Left hindlimb (tissue), 1 donor: ENCODE data around the gene SLC20A1.
"Not testable (repeated sequence)": the region's sequence is repeated elsewhere in the genome, so short reads cannot be mapped to it uniquely, and the experiment has no call there.

Source experiments
- DNase-seq: peaks from one replicate; pipeline ENCODE4 v3.0.0-alpha.2; 2018

Gene SLC20A1

DNA sequence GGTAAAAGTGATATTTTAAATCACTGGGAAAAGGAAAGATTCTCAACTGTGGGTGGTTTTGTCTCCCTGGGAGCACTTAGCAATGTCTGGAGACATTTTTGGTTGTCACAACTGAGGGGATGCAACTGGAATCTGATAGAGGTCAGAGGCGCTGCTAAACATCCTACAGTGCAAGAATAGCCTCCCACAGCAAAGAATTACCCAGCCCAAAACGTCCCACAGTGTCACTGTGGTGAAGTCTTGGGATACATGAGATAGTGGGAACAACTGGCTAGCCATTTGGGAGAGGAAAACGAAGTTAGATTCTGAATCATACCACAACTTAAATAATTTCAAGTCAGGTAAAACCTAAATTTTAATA lies 38.7 kb downstream of the SLC20A1 start:
- DNase-seq = no peak

DNA sequence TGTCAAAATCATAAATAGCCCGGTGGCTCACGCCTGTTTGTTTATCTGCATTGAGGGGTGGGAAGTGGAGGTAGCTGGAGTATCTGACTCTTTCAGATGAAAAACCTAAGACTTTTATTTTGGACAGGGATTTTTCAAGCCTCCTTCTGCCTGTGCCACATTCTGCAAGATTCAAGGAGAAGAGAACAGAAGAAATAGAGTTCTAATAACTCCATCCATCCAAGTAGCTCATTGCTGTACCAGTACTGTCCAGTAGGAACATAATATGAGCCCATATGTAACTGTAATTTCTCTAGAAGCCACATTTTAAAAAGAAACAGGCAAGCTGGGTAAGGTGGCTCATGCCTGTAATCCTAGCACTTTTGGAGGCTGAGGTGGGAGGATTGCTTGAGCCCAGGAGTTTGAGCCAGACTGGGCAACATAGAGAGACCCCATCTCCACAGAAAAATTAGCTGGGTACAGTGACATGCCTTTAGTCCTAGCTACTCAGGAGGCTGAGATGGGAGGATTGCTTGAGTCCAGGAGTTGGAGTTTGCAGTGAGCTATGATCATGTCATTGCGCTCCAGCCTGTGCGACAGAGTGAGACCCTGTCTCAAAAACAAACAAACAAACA lies 39.6 kb downstream of the SLC20A1 start:
- no peak for DNase-seq

DNA sequence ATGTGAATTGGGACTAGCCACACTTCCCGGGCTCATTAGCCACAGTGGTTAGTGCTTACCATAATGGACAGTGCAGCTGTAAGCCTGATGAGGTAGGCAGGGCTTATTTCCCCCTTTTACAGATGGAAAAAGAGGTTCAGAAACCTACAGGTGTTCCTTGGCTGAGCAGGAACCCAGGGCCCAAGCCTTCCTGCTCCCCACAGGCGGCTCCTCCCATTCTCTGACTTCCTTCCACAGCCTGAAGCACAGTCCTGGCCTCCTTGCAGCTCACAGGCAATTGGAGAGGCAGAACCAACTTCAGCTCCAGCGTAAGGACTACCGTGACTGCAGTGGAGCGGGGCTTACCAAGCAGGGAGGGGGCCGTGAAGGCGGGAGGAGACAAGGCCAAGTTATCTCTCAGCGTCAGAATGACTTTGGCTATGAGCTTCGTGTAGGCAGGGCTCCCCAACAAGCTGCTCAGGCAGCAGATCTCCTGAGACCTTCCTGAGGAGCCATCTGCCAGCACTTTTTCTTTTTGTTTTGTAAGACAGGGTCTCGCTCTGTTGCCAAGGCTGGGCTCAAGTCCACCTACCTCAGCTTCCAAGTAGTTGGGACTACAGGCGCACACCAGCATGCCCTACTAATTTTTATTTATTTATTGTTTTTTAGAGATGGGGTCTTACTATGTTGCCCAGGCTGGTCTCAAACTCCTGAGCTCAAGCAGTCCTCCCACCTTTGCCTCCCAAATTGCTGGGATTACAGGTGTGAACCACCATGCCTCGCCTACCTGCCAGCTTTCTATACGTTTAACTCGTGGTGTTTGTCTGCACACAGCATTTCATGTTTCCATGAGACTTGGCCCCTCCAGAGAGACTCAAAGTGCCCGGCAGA lies 40.8 kb downstream of the SLC20A1 start:
- DNase-seq = no peak

DNA sequence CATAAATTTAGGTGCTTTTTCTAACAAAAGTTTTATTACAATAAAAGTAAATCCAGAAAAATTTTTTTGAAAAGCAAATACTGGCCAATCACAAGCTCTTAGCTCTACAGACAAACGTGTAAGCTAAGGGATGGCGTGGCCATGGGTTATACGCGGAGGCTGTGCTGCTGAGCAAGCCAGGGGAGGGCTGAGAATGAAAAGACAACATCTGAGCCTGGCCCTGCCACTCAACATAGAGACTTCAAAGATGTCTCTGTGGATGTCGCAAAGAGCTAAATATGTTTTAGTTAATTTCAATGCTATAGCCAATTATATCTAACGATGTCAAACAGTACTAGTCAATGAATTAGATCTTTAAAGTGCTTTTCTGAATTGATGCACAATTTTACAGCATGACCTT lies 41.8 kb downstream of the SLC20A1 start:
- no peak for DNase-seq

DNA sequence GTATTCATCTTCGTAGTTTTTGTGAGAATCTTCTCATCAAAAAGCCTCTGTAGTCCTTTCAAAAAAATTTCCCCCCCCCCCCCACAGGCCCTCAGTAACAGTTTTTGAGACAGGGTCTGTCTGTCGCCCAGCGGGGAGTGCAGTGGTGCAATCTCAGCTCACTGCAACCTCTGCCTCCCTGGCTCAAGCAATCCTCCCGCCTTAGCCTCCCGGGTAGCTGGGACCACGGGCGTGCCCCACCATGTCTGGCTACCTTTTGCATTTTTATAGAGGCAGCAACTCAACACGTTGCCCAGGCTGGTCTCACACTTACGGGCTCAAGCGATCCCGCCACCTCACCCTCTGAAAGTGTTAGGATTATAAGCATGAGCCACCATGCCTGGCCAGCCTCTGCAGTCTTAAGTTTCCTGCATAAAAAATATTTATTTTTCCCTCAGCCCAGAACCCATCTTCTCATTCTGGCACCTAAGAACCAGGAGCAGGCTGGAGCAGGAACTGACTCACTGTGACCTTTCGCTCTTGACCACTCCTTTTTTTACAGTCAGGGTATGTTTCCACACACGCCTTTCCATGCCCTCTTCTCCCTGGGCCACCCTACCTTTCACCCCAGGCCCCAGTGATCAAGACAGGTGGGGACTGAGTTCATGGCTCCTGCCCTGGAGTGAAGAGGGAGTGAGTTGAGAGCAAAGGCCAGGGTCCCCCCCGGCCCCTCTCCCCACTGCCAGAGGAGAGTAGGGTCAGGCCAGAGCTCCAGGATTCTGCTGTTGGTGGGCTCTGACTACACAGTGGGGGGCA lies 42.5 kb downstream of the SLC20A1 start:
- DNase-seq = no peak

DNA sequence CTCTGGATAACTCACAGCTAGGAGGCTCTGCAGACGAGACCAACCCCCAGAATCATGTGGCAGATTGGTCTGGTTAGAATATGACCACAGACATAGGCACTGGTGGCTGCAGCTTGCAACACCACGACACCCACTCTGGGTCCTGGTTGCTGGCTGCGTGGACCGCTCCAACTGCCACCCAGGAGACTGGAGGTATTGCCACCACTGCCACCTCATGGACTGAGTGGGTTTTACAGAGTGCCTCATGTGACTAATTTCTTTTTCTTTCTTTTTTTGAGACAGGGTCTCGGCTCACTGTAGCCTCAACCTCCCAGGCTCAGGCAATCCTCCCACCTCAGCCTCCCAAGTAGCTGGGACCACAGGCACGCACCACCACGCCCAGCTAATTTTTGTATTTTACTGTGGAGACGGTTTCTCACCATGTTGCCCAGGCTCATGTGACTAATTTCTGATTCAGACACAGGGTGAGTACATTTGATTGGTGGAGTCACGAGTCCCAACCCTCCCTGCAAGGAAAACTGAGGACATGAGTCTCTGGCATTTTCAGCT lies 45.2 kb downstream of the SLC20A1 start:
- no peak for DNase-seq

DNA sequence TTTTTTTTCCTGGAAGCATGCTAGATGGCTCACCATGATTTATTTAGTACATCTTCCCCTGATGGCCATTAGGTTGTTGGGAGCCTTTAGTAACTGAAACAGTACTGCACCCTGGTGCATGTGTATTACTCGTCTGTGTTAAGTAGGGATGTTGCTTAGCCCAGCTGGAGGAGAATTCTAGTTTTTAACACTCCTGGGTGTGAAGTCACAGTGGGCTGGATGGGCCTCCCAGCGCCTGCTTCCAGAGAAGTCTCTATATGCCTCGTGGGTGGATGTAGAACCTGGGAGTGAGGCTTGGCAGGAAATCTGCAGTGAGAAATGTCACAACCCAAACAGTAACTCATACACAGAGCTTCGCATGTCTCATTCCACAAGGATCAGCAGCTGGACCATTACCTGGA lies 46.1 kb downstream of the SLC20A1 start:
- no peak for DNase-seq

DNA sequence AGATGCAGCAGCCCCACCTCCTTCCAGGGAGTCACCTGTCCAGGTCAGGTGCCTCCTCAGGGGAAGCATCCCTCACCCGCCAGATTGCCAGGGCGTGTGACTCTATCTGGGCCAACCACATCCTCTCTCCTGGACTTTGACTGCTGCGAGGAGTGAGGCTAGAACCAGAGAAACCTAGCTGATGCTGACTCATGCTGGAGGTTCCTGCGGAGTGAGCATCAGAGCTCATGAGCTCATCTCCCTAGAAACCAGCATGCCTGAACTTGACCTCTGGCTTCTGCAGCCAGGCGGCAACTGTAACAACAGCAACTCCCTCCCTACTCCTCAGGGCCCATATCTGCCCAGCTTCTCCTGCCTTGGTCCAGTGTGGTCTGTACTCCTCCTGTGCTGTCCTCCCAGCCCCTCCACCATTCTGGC lies 46.8 kb downstream of the SLC20A1 start:
- DNase-seq = no peak

DNA sequence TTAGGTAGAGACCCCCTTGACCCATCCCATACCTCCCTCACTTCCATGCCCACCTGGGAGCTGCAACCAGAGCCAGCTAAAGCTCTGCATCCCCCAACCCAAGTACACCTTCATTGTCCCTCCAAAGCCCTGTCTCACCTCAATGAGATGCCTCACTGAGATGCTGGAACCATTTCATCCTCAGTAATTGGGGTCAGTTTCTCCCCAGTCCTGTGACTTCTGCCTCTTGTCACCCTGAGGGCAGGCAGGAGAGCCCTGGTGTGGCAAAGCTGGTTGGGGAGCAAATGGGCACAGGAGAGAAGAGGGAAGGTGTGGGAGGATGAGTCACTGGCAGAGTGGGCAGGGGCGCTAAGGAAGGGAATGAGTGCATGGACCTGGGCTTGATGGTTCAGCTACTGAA lies 47.2 kb downstream of the SLC20A1 start:
- DNase-seq = no peak

DNA sequence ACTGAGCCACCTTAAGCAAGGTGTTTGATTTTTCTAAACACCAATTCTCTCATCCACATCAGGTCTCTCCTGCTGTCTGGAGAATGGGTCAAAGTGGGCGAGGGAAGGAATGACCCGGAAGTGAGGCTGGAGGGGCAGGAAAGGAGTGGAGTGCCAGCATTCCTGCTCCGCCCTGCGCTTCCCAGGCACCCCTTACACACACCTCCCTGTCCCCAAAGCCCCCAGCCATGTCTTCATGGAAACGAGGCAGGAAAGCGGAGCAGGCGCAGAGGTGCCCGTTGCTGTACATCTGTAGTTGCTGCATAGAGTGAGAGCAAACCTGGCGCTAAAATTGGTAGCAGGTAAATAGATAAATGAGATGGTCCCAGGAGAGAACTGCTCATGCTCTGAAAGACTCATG lies 47.9 kb downstream of the SLC20A1 start:
- DNase-seq = no peak

DNA sequence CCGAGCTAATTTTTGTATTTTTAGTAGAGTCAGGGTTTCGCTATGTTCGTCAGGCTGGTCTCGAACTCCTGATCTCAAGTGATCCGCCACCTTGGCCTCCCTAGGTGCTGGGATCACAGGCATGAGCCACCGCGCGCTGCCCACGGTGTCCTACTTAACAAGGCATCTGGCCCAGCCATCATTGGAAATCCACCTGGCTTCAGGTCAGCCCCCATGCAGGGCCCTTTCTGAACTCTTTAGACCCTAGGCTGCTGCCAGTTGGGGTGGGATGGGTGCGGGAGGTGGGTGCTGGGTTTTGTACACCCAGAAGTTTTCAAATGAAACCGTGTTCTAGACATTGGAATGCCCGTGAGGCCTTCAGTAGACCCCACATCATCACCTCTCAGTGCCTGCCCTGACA lies 48.4 kb downstream of the SLC20A1 start:
- DNase-seq = no peak

DNA sequence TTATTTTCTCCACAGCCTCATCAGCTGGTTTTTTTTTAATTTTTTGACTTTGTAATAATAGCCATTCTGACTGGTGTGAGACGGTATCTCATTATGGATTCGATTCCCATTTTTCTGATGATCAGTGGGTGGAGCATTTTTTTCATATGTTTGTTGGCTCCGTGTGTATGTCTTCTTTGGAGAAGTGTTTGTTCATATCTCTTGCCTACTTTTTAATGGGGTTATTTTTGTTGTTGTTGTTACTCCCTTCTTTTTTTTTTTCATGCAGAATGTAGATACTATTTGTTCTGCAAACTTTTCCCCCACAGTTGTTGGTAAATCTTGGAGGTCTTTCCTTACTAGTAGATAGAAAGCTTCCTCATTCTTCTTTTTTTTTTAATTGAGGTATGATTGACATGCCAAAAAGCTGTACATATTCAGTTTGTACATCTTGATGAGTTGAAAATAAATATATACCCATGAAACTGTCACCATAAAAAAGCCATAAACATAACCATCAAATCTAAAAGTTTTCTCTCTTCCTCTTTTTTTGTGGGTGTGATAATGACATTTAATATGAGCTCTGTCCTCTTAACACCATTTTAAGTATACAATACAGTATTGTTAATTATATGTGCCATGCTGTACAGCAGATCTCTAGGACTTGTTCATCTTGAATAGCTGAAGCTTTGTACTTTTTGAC lies 53.2 kb downstream of the SLC20A1 start:
- no peak for DNase-seq

DNA sequence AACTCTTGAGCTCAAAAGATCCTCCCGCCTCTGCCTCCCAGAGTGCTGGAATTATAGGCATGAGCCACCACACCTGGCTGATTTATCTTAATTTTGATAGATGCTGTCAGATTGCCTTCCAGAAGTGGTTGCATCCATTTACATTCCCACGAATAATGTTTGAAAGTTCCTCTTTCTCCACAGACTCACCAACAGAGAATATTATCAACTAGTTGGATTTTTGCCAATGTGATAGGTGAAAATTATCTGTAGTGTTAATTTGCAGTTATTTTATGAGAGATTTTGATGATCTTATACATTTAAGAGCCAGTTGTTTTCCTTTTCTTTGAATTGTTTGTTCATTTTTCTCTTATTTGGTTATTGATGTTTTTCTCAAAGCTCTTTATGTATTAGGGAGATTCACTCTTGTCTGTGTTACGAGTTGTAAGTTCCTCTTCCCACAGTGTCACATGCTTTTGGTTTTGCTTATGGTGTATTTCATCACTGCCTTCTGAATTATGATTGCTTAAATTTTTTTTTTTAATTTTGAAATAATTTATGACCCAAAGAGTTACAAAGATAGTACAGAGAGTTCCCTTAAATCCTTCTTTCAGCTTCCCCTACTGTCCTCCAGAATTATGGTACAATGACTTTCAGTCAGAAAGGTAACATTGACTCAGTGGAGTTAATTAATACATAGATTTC lies 54.4 kb downstream of the SLC20A1 start:
- DNase-seq = no peak

DNA sequence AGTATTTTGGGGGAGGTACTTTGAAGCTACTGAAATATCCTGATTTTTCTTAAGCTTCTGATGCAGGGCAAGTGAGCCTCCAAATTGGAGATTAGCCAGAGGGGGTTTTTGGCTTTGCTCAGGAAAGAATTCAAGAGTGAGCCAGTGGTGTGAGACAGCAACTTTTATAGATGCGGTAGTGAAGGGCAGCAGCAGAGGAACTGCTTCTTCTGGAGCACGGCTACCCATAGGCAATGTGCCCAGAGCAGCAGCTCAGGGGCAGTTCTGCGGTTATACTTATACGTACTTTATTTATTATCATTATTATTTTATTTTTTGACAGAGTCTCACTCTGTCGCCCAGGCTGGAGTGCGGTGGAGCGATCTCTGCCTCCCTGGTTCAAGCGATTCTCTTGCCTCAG lies 55.3 kb downstream of the SLC20A1 start:
- no peak for DNase-seq

DNA sequence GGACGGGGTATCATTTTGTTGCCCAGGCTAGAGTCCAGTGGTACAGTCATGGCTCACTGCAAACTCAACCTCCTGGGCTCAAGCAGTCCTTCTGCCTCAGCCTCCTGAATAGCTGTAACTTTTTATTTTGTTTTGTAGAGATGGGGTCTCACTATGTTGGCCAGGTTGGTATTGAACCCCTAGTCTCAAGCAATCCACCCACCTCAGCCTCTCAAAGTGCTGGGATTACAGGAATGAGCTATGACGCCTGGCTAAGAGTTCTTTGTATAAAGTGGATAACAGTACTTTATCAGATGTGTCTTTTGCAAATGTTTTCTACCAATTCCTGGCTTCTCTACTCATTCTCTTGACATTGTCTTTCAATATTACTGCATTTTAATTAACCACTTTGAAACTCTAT lies 57.9 kb downstream of the SLC20A1 start:
- no peak for DNase-seq

DNA sequence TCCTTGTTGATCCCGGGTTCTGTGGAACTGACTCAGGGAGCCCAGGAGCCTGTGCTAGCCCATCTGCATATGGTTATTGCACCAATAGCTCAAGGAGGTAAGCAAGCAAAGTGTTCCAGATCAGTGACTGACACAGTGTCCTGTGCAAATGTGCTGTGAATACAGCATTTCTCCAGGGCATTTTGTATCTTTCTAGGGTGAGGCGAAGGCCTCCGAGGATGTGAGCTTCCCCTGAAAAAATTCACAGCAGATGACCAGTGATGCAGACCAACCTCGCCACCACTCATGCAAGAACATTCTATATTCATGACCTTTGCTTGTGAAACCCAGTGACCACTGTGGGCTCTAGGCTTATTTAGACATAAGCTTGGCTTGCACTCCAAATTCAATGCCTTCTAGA lies 59.8 kb downstream of the SLC20A1 start:
- DNase-seq = no peak

DNA sequence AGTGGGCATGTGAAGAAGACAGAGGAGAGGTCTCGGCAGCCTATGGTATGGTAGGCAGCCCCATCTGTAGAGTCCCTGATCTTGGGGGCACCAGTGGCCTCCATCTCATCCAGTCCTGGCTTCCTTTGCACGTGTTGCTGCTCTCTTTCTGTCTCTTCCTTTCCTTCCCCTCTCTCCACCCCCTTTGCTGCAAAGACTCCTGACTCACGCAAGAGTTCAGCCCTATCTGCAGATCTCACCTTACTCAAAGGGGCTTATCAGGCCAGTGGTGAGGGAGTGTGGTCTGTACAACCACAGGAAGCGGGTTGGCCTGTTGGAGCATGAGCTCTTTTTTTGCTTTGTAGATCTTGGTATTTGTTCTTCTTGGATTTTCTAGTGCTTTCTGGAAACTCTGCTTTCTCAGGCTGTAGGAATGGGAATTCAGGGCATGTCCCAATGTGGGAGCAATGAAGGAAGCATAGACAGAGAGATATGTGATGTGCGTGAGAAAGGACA lies 60.5 kb downstream of the SLC20A1 start:
- DNase-seq = no peak

DNA sequence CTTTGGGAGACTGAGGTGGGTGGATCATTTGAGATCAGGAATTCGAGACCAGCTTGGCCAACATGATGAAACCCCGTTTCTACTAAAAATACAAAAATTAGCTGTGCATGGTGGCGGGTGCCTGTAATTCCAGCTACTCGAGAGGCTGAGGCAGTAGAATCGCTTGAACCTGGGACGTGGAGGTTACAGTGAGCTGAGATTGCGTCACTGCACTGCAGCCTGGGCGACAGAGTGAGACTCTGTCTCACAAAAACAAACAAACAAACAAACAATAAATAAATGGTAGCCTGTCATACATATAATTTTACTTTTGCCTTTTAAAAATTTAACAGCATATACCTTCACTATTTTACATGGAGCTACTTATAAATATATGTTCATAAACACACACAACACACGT lies 61.2 kb downstream of the SLC20A1 start:
- not testable (repeated sequence) for DNase-seq

DNA sequence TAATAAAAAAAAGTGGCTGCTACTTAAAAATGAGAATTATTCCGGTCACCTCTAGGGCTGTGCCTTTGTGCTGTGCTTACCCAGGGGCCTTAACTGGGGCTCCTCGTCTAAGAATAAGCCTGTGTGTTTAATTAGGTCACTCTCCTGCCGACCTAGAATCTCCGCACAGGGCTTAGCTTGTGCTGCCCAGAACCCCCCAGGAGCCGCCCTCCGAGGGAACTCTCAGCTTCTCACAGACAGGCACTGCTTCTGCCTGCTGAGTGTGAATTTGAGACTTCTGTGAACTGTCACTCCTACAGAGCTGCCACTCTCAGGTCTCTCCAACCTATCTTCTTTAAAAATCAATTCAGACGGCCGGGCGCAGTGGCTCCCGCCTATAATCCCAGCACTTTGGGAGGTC lies 63.2 kb downstream of the SLC20A1 start:
- DNase-seq = no peak

DNA sequence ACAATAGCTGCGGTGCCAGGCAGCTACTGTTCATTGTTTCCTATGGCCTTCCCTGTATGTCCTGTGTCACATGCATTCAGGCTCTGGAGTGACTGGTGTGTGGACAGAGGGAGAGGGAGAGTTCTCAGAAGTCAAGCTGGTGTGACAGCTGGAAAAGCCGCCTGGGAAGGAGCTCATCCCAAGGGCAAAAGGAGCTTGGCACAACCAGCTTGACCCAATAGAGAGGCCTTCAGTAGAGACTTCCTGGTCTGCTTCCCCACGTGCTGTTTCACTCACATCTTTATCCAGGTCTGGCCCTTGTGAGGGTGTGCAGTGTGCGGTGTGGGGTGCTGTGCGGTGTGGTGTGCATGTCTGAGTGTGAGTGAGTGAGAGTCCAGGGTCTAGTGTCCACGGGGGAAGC lies 64.0 kb downstream of the SLC20A1 start:
- DNase-seq = no peak

DNA sequence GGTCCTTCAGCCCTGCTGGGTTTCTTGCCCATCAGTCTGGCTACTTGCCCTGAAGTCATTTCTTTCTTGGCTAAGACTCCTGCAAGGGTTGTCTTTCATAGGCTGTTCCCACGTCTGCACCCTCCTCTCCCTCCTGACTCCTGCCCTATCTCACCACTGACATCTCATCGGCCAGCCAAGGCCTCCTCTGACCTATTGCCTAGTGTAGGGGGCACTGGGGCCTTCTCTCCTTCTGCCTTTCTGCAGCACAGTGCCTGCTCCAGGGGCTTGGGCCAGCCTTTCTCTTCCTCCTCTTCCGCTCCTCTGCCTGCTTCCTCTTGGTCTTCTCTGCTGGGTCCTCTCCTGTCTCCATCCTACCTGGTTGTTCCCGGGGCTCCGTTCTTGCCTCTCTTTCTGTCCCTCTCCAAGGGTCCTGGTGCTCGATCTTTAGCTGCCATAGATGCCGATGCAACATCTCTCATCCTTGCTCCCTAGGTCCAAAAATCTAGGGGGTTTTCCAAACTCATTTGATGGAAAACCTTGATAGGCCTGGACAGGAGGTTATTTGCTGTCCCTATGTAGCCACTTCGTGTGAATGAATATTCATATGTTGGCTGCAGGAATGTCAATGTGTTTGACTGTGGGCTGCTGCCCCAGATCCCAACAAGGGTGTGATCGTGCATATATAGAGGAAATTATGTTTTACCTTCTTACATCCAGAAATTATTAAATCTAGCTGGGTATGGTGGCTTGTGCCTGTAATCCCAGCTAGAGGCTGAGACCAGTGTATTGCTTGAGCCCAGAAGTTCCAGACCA lies 65.4 kb downstream of the SLC20A1 start:
- DNase-seq = no peak
